ENCODE data around the gene PBX1. TPM values are rescaled to one million over a fixed set of nuclear protein-coding genes. Genes with fewer than 3 reads are reported as not detected.

PBX1 gene
- total RNA-seq, 6 donors from 2014 or later = 17.8 to 59.6 (median 38.3) TPM

DNA sequence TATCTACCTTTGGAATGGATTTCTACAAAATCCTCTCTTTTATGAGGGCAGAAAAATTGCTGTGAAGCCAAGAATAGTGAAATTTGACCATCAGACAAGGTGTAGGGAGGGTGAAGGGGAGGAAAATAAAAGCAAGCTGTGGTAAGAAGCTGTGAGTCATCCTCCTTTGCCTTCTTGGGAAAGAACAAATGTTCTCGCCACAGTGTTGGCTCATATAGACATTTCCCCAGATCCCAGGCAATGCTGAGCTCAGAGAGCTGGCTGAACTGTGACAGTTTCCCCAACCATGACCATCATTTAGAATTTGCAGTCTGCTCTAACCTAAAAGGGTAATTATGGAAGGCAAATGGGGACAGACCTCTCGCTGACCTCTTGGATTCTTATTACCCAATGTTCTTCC lies 235.4 kb downstream of the PBX1 start:
- TF ChIP-seq EP300 (IDR thresholded peaks at IDR 0.05) (no peak), POLR2AphosphoS5 (IDR thresholded peaks at IDR 0.05) (peak; percentile 11)
- TF ChIP-seq, protein P1, sequence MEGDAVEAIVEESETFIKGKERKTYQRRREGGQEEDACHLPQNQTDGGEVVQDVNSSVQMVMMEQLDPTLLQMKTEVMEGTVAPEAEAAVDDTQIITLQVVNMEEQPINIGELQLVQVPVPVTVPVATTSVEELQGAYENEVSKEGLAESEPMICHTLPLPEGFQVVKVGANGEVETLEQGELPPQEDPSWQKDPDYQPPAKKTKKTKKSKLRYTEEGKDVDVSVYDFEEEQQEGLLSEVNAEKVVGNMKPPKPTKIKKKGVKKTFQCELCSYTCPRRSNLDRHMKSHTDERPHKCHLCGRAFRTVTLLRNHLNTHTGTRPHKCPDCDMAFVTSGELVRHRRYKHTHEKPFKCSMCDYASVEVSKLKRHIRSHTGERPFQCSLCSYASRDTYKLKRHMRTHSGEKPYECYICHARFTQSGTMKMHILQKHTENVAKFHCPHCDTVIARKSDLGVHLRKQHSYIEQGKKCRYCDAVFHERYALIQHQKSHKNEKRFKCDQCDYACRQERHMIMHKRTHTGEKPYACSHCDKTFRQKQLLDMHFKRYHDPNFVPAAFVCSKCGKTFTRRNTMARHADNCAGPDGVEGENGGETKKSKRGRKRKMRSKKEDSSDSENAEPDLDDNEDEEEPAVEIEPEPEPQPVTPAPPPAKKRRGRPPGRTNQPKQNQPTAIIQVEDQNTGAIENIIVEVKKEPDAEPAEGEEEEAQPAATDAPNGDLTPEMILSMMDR (IDR thresholded peaks at IDR 0.05) = no peak
- Histone ChIP-seq H3K36me3 (peaks cover 0 to 5% (median 0%) of the 10 kb centered on the region in 4 donors), H3K27ac (peak overlapping the region in 3 of 4 donors; percentile 7 to 28 (median 13)), H3K4me3 (no peak overlapping the region), H3K9me3 (no peaks in the 10 kb centered on the region), H3K4me1 (no peaks in the 10 kb centered on the region), H3K27me3 (no peaks in the 10 kb centered on the region)
- ATAC-seq (ENCODE audit: low FRiP score in 2 of 2) (peak in 1 of 2 donors; percentile 90), DNase-seq (no peak)
- WGBS, 2 donors = 72 to 76% methylated on average over 2 of the region's 2 CpGs

DNA sequence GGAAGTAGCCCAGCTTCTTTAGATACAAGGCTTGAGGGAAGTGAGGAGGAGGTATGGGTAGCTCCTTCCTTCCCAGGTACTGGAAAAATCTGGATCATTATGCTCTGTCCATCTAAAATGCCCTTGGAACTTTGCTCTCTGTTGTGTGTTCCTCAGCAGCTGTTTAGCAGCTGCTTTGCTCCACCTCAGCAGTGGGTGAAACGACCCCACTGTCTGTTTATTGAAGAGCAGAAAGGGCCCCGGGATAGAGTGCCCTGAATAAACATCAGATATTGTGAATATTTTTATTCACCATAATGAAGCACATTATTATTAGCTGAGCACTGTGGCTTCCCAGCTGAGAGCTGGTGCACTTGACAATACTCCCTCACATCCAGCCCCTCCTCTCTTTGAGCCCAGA lies 237.9 kb downstream of the PBX1 start:
- Histone ChIP-seq H3K27me3 (no peaks in the 10 kb centered on the region), H3K27ac (no peak overlapping the region)

DNA sequence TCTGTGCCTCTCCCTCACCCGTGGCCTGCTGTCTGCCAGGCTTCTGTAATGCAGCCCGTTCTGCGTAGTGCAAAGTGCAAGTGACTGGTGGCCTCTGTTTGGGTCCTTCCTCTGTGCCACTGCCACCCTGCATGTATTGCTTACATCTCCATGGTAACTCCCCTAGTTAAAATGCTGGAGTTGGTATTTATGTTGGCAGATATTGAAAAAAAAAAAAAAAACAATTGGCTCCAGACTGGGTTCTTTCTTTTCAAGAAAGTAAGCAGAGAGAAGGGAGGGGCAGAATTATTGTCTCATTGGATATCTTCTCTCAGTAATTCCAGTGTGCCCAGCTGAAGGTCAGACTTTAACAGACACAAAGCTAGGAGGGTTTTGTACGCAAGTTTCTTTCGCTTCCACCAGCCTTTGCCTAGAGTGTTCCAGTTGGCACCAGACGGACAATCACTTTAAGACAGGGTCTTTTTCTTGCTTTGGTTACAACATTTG lies 242.3 kb downstream of the PBX1 start:
- Histone ChIP-seq H3K4me1 (peaks cover 6 to 14% (median 9%) of the 10 kb centered on the region in 4 donors), H3K9me3 (no peaks in the 10 kb centered on the region), H3K27ac (peak overlapping the region in 1 of 4 donors; percentile 9), H3K4me3 (no peak overlapping the region), H3K36me3 (peaks cover 0 to 14% (median 4%) of the 10 kb centered on the region in 4 donors), H3K27me3 (no peaks in the 10 kb centered on the region)
- WGBS, 2 donors = 81 to 83% methylated on average over 6 of the region's 6 CpGs
- TF ChIP-seq POLR2AphosphoS5 (IDR thresholded peaks at IDR 0.05) = no peak
- TF ChIP-seq EP300 (IDR thresholded peaks at IDR 0.05) = no peak
- TF ChIP-seq POLR2A (IDR thresholded peaks at IDR 0.05) = no peak
- TF ChIP-seq, protein P1 (IDR thresholded peaks at IDR 0.05) = no peak
- ATAC-seq (ENCODE audit: low FRiP score in 2 of 2) (no peak), DNase-seq (no peak)

More for the DNA sequence above, 237.9 kb downstream of the PBX1 start:
- no peak for DNase-seq
- no peak overlapping the region for H3K4me3 ChIP-seq
- WGBS, 2 donors = 51 to 77% methylated on average over 2 of the region's 2 CpGs
- H3K4me1 ChIP-seq = peaks cover under 1 to 4% (median 2%) of the 10 kb centered on the region in 4 donors
- TF ChIP-seq, protein P1 (IDR thresholded peaks at IDR 0.05) = no peak
- no peak for TF ChIP-seq POLR2AphosphoS5 (IDR thresholded peaks at IDR 0.05)
- TF ChIP-seq EP300 (IDR thresholded peaks at IDR 0.05) = no peak
- TF ChIP-seq POLR2A (IDR thresholded peaks at IDR 0.05) = no peak
- H3K36me3 ChIP-seq = peaks cover 0 to 12% (median 4%) of the 10 kb centered on the region in 4 donors
- ATAC-seq (ENCODE audit: low FRiP score in 2 of 2) = no peak
- no peaks in the 10 kb centered on the region for H3K9me3 ChIP-seq

DNA sequence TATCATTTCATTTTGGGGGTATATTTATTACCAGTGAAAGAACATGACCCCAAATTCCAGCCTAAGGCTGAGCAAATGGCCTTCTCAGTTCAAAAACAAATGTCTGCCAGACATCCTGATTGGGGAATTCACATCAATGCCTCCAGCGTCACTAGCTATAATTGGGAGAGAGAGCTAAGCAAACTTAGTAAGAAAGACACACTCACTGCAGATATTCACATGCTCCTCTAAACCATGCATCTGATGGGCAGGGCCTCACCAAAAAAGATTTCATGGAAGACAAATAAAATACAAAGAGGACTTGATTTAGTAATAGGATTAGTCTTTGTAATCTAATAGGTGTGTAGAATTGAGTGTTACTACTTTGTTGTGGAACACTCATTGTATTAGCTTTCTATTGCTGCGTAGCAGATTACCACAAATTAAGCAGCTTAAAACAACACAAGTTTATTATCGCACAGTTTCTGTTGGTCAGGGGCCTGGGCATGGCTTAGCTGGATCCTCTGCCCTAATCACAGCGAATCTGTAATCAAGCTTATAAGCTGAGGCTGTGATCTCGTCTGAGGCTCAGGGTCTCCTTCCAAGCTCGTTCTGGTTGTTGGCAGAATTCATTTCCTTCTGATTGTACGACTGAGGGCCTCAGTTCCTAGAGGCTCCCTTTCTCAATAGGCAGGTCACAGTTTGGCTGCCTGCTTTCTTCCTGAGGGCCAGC lies 243.0 kb downstream of the PBX1 start:
- TF ChIP-seq POLR2A (IDR thresholded peaks at IDR 0.05) (no peak), EP300 (IDR thresholded peaks at IDR 0.05) (no peak), POLR2AphosphoS5 (IDR thresholded peaks at IDR 0.05) (no peak)
- TF ChIP-seq, protein P1 (IDR thresholded peaks at IDR 0.05) = no peak
- 65 to 81% methylated on average over 7 of the region's 7 CpGs for WGBS, 2 donors
- Histone ChIP-seq H3K4me3 (no peak overlapping the region), H3K36me3 (peaks cover 0 to 14% (median 4%) of the 10 kb centered on the region in 4 donors), H3K27ac (peak overlapping the region; percentile 16 to 67 (median 44)), H3K27me3 (no peaks in the 10 kb centered on the region), H3K9me3 (no peaks in the 10 kb centered on the region), H3K4me1 (peaks cover 6 to 14% (median 9%) of the 10 kb centered on the region in 4 donors)
- ATAC-seq (ENCODE audit: low FRiP score in 2 of 2) (no peak), DNase-seq (no peak)
